ENCODE measurements around the gene ACVR1B. TPM values are rescaled to one million over a fixed set of nuclear protein-coding genes. Genes with fewer than 3 reads are reported as not detected.

Gene ACVR1B
- polyA plus RNA-seq (ENCODE audit: low read depth in 6 of 6), result 1 to 10 TPM in 1 of 6 donors, under 1 TPM in 4, not detected in 1; 0.43 to 1.1 (median 0.51) TPM

- Mint-ChIP-seq H3K4me1 (peaks cover 11 to 22% (median 20%) of the 10 kb centered on the region in 3 donors), H3K9me3 (peaks cover 0 to 3% (median 0%) of the 10 kb centered on the region in 7 donors), H3K27ac (peak within 1 kb of the TSS; percentile 64 to 94 (median 91)), H3K27me3 (peaks cover 14 to 31% (median 15%) of the 10 kb centered on the region in 3 donors), H3K4me3 (peak within 1 kb of the TSS; percentile 93 to 98 (median 97)), H3K36me3 (no peaks in the 10 kb centered on the region)
- peak; percentile 80 for DNase-seq
- ATAC-seq (ENCODE audit: low read depth in 2 of 2), result peak; percentile 92 to 93
Observed at GRCh38 chr12:51951199-51951842, at the start of gene ACVR1B. Gene ACVR1B, plus strand, starts transcription at chr12:51951699. Its CDS starts 45 bp downstream, at chr12:51951744.

GRCh38 chr12:51901881-51902280 lies 49.6 kb upstream of the ACVR1B start:
- H3K36me3 Mint-ChIP-seq, result no peaks in the 10 kb centered on the region
- H3K4me1 Mint-ChIP-seq, result no peaks in the 10 kb centered on the region
- peaks cover 0 to 1% (median 0%) of the 10 kb centered on the region in 7 donors for H3K9me3 Mint-ChIP-seq
- no peak for DNase-seq
- H3K4me3 Mint-ChIP-seq, result no peak overlapping the region
- H3K27me3 Mint-ChIP-seq, result peaks cover 22 to 33% (median 32%) of the 10 kb centered on the region in 3 donors
- no peak overlapping the region for H3K27ac Mint-ChIP-seq
- ATAC-seq (ENCODE audit: low read depth in 2 of 2), result no peak

GRCh38 chr12:51904951-51905470 lies 46.5 kb upstream of the ACVR1B start:
- Mint-ChIP-seq H3K27me3 (peaks cover 40 to 45% (median 43%) of the 10 kb centered on the region in 3 donors), H3K36me3 (peaks cover 0 to 8% of the 10 kb centered on the region in 2 donors), H3K4me3 (no peak overlapping the region), H3K9me3 (peaks cover 0 to 1% (median 0%) of the 10 kb centered on the region in 7 donors), H3K4me1 (peaks cover 0 to 6% (median 0%) of the 10 kb centered on the region in 3 donors), H3K27ac (no peak overlapping the region)
- no peak for ATAC-seq (ENCODE audit: low read depth in 2 of 2)
- no peak for DNase-seq

- Mint-ChIP-seq H3K36me3 (peaks cover 0 to 8% of the 10 kb centered on the region in 2 donors), H3K4me3 (no peak overlapping the region), H3K4me1 (peaks cover 0 to 6% (median 0%) of the 10 kb centered on the region in 3 donors), H3K27me3 (peaks cover 40 to 53% (median 46%) of the 10 kb centered on the region in 3 donors), H3K27ac (no peak overlapping the region), H3K9me3 (peaks cover 0 to 1% (median 0%) of the 10 kb centered on the region in 7 donors)
- DNase-seq, result no peak
- no peak for ATAC-seq (ENCODE audit: low read depth in 2 of 2)
Observed at GRCh38 chr12:51905471-51906429, 45.7 kb upstream of the ACVR1B start.

- ATAC-seq (ENCODE audit: low read depth in 2 of 2) (no peak), DNase-seq (no peak)
- Mint-ChIP-seq H3K4me3 (peak overlapping the region in 2 of 8 donors; percentile 16 to 49), H3K27ac (no peak overlapping the region), H3K4me1 (peaks cover 0 to 6% (median 0%) of the 10 kb centered on the region in 3 donors), H3K27me3 (peaks cover 40 to 58% (median 54%) of the 10 kb centered on the region in 3 donors), H3K36me3 (peaks cover 0 to 8% of the 10 kb centered on the region in 2 donors), H3K9me3 (no peaks in the 10 kb centered on the region)
Observed at GRCh38 chr12:51906430-51907082, 44.9 kb upstream of the ACVR1B start.

GRCh38 chr12:51907083-51907855 lies 44.2 kb upstream of the ACVR1B start, which contains the start of gene ACVRL1:
Gene ACVRL1, plus strand, starts transcription at chr12:51907504. Its CDS starts 4,971 bp downstream, at chr12:51912475.
- peaks cover 0 to 8% of the 10 kb centered on the region in 2 donors for H3K36me3 Mint-ChIP-seq
- DNase-seq (no peak), ATAC-seq (ENCODE audit: low read depth in 2 of 2) (no peak)
- H3K27ac Mint-ChIP-seq, result peak within 1 kb of the TSS in 1 of 6 donors; percentile 48
- H3K4me3 Mint-ChIP-seq, result peak within 1 kb of the TSS in 6 of 8 donors; percentile 16 to 84 (median 44)
- peaks cover 40 to 62% (median 61%) of the 10 kb centered on the region in 3 donors for H3K27me3 Mint-ChIP-seq
- H3K4me1 Mint-ChIP-seq, result peaks cover 6 to 7% (median 6%) of the 10 kb centered on the region in 3 donors
- no peaks in the 10 kb centered on the region for H3K9me3 Mint-ChIP-seq

GRCh38 chr12:51907856-51908425 lies 43.6 kb upstream of the ACVR1B start:
- Mint-ChIP-seq H3K27ac (peak overlapping the region in 1 of 6 donors; percentile 48), H3K4me1 (peaks cover 6 to 11% (median 8%) of the 10 kb centered on the region in 3 donors), H3K36me3 (peaks cover 0 to 8% of the 10 kb centered on the region in 2 donors), H3K4me3 (peak overlapping the region in 4 of 8 donors; percentile 19 to 84 (median 44)), H3K9me3 (no peaks in the 10 kb centered on the region), H3K27me3 (peaks cover 39 to 68% (median 68%) of the 10 kb centered on the region in 3 donors)
- ATAC-seq (ENCODE audit: low read depth in 2 of 2), result no peak
- DNase-seq, result no peak

- no peak overlapping the region for H3K27ac Mint-ChIP-seq
- DNase-seq (no peak), ATAC-seq (ENCODE audit: low read depth in 2 of 2) (no peak)
- H3K27me3 Mint-ChIP-seq, result peaks cover 32 to 75% (median 74%) of the 10 kb centered on the region in 3 donors
- peaks cover 0 to 8% of the 10 kb centered on the region in 2 donors for H3K36me3 Mint-ChIP-seq
- H3K9me3 Mint-ChIP-seq, result no peaks in the 10 kb centered on the region
- H3K4me3 Mint-ChIP-seq, result no peak overlapping the region
- H3K4me1 Mint-ChIP-seq, result peaks cover 6 to 11% (median 8%) of the 10 kb centered on the region in 3 donors
Observed at GRCh38 chr12:51908876-51909592, 42.5 kb upstream of the ACVR1B start.

GRCh38 chr12:51910168-51910567 lies 41.3 kb upstream of the ACVR1B start:
- peaks cover 0 to 8% of the 10 kb centered on the region in 2 donors for H3K36me3 Mint-ChIP-seq
- H3K4me3 Mint-ChIP-seq, result no peak overlapping the region
- ATAC-seq (ENCODE audit: low read depth in 2 of 2), result no peak
- DNase-seq, result no peak
- peak overlapping the region in 2 of 6 donors; percentile 30 to 76 for H3K27ac Mint-ChIP-seq
- no peaks in the 10 kb centered on the region for H3K9me3 Mint-ChIP-seq
- H3K27me3 Mint-ChIP-seq, result peaks cover 28 to 77% (median 75%) of the 10 kb centered on the region in 3 donors
- H3K4me1 Mint-ChIP-seq, result peaks cover 6 to 11% (median 8%) of the 10 kb centered on the region in 3 donors

- Mint-ChIP-seq H3K4me3 (no peak overlapping the region), H3K9me3 (no peaks in the 10 kb centered on the region), H3K27me3 (peaks cover 24 to 77% (median 70%) of the 10 kb centered on the region in 3 donors), H3K27ac (no peak overlapping the region), H3K4me1 (peaks cover 6 to 11% (median 8%) of the 10 kb centered on the region in 3 donors), H3K36me3 (peaks cover 0 to 8% of the 10 kb centered on the region in 2 donors)
- ATAC-seq (ENCODE audit: low read depth in 2 of 2) (no peak), DNase-seq (no peak)
Observed at GRCh38 chr12:51910691-51911090, 40.8 kb upstream of the ACVR1B start.

GRCh38 chr12:51911307-51911706 lies 40.2 kb upstream of the ACVR1B start:
- peak overlapping the region in 1 of 6 donors; percentile 44 for H3K27ac Mint-ChIP-seq
- no peak for ATAC-seq (ENCODE audit: low read depth in 2 of 2)

More at GRCh38 chr12:51911307-51911706, 40.2 kb upstream of the ACVR1B start:
- Mint-ChIP-seq H3K27me3 (peaks cover 20 to 73% (median 64%) of the 10 kb centered on the region in 3 donors), H3K4me3 (no peak overlapping the region), H3K9me3 (no peaks in the 10 kb centered on the region), H3K36me3 (peaks cover 0 to 8% of the 10 kb centered on the region in 2 donors), H3K4me1 (peaks cover 6 to 11% (median 8%) of the 10 kb centered on the region in 3 donors)
- DNase-seq, result no peak
